ENCODE results near the gene TYMP. TPM values are rescaled to one million over a fixed set of nuclear protein-coding genes. Genes with fewer than 3 reads are reported as not detected.

TYMP gene
- polyA plus RNA-seq, 1 of the 3 experiments (the other 2 are of a cell fraction) = 1.7 TPM

DNA sequence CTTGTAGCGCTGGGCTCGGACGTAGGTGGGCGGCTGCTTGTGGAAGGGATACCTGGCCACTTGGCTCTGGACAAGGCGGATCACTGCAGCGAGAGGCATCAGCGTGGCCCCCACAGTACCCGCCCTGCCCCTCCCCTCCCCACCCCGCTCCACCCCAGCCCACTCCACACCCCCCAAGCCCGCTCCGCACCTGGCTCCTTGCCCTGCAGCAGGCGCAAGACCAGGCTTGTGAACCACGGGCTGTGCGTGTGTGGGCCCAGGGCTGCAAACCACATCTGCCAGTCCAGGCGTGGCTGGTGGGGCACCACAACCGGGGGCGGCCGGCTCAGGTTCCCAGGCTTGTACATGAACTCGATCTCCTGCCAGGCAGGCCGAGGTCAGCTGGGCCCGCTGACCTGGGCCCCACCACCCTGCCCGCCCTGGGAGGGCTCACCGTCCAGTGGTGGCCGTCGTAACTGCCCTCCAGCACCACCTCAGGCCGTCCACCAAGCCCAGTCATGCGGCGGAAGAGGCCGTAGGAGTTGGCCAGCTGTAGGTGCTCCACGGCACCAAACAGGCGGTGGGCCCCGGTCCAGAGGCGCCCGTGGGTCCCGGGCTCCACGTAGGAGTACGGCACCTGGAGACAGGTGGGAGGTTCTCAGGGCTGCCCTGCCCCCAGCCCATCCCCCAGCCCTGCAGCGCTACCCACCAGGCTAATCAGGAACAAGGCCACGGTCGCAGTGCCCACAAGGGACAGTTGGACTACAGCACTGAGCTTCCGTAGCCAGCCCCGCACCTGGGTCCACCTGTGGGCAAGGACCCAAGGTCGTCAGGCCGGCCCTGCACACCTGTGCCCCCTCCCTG, 25.2 kb downstream of the TYMP start:
- Histone ChIP-seq H3K9me2 (no peaks in the 10 kb centered on the region), H3K27me3 (ENCODE audit: insufficient read depth) (no peaks in the 10 kb centered on the region), H2AFZ (ENCODE audit: low read depth) (no peak overlapping the region), H3K4me2 (no peak overlapping the region), H3F3A (replicated peaks; ENCODE audit: insufficient read depth) (peaks cover 6% of the 10 kb centered on the region), H3K79me2 (ENCODE audit: insufficient read depth) (peaks cover 37% of the 10 kb centered on the region), H4K20me1 (ENCODE audit: insufficient read depth) (no peaks in the 10 kb centered on the region), H3K9ac (no peak overlapping the region), H3K27ac (ENCODE audit: low read depth in 2 of 2, low read length in 1 of 2) (no peak overlapping the region), H3K9me3 (no peaks in the 10 kb centered on the region), H3K4me3 (ENCODE audit: low read depth in 2 of 2, low read length in 1 of 2) (no peak overlapping the region), H3K4me1 (ENCODE audit: control insufficient read depth in 1 of 2, insufficient read depth in 2 of 2, low read depth in 1 of 2, low read length in 1 of 2) (peaks cover 7 to 14% of the 10 kb centered on the region in 2 experiments; a peak in 3 of 4 replicates), H3K36me3 (replicated peaks in 1 of 2; ENCODE audit: control insufficient read depth in 1 of 2, insufficient read depth in 2 of 2, low read length in 1 of 2) (peaks cover 0 to 18% of the 10 kb centered on the region in 2 experiments)
- no peak for DNase-seq
- POLR2A ChIA-PET = no interaction called here
- CTCF ChIA-PET = interaction anchor here (0.9 kb wide), 1 partner anchor 11 kb away, joined by 5 read pairs; no protein-coding TSS in a partner anchor
- 97% methylated on average over 6 of the region's 44 CpGs for WGBS (ENCODE audit: low lambda C conversion rate)
- TF ChIP-seq, protein P1, sequence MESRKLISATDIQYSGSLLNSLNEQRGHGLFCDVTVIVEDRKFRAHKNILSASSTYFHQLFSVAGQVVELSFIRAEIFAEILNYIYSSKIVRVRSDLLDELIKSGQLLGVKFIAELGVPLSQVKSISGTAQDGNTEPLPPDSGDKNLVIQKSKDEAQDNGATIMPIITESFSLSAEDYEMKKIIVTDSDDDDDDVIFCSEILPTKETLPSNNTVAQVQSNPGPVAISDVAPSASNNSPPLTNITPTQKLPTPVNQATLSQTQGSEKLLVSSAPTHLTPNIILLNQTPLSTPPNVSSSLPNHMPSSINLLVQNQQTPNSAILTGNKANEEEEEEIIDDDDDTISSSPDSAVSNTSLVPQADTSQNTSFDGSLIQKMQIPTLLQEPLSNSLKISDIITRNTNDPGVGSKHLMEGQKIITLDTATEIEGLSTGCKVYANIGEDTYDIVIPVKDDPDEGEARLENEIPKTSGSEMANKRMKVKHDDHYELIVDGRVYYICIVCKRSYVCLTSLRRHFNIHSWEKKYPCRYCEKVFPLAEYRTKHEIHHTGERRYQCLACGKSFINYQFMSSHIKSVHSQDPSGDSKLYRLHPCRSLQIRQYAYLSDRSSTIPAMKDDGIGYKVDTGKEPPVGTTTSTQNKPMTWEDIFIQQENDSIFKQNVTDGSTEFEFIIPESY (IDR thresholded peaks at IDR 0.05; ENCODE audit: borderline replicate concordance, low read depth) = no peak
- TF ChIP-seq, protein P2, sequence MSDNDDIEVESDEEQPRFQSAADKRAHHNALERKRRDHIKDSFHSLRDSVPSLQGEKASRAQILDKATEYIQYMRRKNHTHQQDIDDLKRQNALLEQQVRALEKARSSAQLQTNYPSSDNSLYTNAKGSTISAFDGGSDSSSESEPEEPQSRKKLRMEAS (IDR thresholded peaks at IDR 0.05; ENCODE audit: low read depth) = no peak
- TF ChIP-seq, protein P3, sequence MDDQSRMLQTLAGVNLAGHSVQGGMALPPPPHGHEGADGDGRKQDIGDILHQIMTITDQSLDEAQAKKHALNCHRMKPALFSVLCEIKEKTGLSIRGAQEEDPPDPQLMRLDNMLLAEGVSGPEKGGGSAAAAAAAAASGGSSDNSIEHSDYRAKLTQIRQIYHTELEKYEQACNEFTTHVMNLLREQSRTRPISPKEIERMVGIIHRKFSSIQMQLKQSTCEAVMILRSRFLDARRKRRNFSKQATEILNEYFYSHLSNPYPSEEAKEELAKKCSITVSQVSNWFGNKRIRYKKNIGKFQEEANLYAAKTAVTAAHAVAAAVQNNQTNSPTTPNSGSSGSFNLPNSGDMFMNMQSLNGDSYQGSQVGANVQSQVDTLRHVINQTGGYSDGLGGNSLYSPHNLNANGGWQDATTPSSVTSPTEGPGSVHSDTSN (IDR thresholded peaks at IDR 0.05) = no peak

DNA sequence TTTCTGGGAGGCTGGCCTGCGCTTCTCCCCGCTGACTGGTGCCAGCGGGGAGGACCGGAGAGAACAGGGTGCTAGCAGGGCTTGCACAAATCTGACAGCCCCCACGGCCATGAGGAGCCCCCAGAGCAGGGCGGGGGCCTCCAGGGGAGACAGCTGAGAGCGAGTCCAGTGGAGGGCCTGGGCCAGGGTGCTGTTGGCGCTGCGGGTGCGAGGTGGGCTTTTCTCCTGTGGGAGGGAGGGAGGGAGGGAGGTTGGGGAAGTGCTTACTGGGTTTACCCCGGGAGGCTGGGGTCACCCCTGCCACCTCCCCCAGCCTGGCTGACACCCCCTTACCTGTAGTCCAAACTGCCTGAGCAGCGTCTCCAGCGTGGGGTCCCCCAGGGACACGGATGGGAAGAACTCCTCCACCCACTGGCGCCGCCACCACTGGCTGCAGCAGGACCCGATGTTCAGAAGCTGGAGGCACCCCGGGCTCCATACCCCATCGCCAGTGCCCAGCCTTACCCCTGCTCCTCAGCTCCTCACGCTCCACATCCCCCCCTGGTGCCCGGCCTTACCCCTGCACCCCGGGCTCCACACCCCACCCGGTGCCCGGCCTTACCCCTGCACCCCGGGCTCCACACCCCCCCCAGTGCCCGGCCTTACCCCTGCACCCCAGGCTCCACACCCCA, 26.2 kb downstream of the TYMP start:
- Histone ChIP-seq H3K4me1 (ENCODE audit: control insufficient read depth in 1 of 2, insufficient read depth in 2 of 2, low read depth in 1 of 2, low read length in 1 of 2) (peaks cover 0 to 11% of the 10 kb centered on the region in 2 experiments; a peak in 1 of 4 replicates), H3K9me3 (no peaks in the 10 kb centered on the region), H3F3A (replicated peaks; ENCODE audit: insufficient read depth) (peaks cover 6% of the 10 kb centered on the region), H4K20me1 (ENCODE audit: insufficient read depth) (no peaks in the 10 kb centered on the region), H3K27me3 (ENCODE audit: insufficient read depth) (no peaks in the 10 kb centered on the region), H3K4me2 (no peak overlapping the region), H3K79me2 (ENCODE audit: insufficient read depth) (peaks cover 28% of the 10 kb centered on the region), H3K27ac (ENCODE audit: low read depth in 2 of 2, low read length in 1 of 2) (no peak overlapping the region), H3K4me3 (ENCODE audit: low read depth in 2 of 2, low read length in 1 of 2) (no peak overlapping the region), H2AFZ (ENCODE audit: low read depth) (no peak overlapping the region), H3K9me2 (no peaks in the 10 kb centered on the region), H3K9ac (no peak overlapping the region), H3K36me3 (replicated peaks in 1 of 2; ENCODE audit: control insufficient read depth in 1 of 2, insufficient read depth in 2 of 2, low read length in 1 of 2) (peaks cover 0 to 18% of the 10 kb centered on the region in 2 experiments)
- TF ChIP-seq EP300 (IDR thresholded peaks at IDR 0.05; ENCODE audit: borderline replicate concordance in 1 of 2, low read depth in 1 of 2, low read length in 1 of 2) = no peak
- no peak for TF ChIP-seq POLR2AphosphoS5 (IDR thresholded peaks at IDR 0.05; ENCODE audit: low read depth, low read length)
- DNase-seq = no peak
- ChIA-PET POLR2A (no interaction called here), CTCF (interaction anchor here (0.9 kb wide), 1 partner anchor 10 kb away, joined by 5 read pairs; no protein-coding TSS in a partner anchor)
- WGBS (ENCODE audit: low lambda C conversion rate) = 77% methylated on average over 9 of the region's 26 CpGs

Measured in SK-N-SH (cell line).